ENCODE results near the gene RACK1. TPM values are rescaled to one million over a fixed set of nuclear protein-coding genes. Genes with fewer than 3 reads are reported as not detected.

Gene RACK1
- total and polyA plus RNA-seq, 2 of the 8 experiments (the other 6 are each of a cell fraction or from before 2014, with no cell fraction given): 2,589 to 7,971 TPM

GRCh38 chr5:181223729-181224389, 19.8 kb downstream of the RACK1 start:
- H3K27me3 ChIP-seq (replicated peaks in 1 of 4; ENCODE audit: control insufficient read depth in 3 of 4, extremely low read depth in 1 of 4, insufficient read depth in 3 of 4, low read length in 3 of 4): no peaks in the 10 kb centered on the region
- ChIA-PET CTCF (ENCODE audit: partially characterized antibody) (interaction anchor here (0.6 to 1.0 kb wide), 3 partner anchors 36 to 62 kb away, joined by 3 read pairs; no protein-coding TSS in a partner anchor), POLR2A (ENCODE audit: partially characterized antibody) (interaction anchor here (1.0 to 32.8 kb wide), 7 partner anchors 17 to 58 kb away, joined by 3 to 1334 read pairs (median 7); partner anchors contain the start of genes RACK1 and TRIM52)
- peak overlapping the region in 3 of 4 experiments; percentile 40 to 84 (median 59); a peak in 6 of 7 replicates for H3K9ac ChIP-seq (replicated peaks in 1 of 4; ENCODE audit: extremely low read depth in 1 of 4, low read depth in 3 of 4, low read length in 3 of 4)
- H4K8ac ChIP-seq (ENCODE audit: extremely low read depth, insufficient read depth, low read length): no peak overlapping the region; the same call in 1 of the 2 replicates
- H3K79me1 ChIP-seq (ENCODE audit: low read depth, low read length): peaks cover 7% of the 10 kb centered on the region; the same call in 1 of the 2 replicates
- peak overlapping the region; percentile 63; the same call in 1 of the 2 replicates for H2BK12ac ChIP-seq (ENCODE audit: low read depth, low read length)
- H3K27ac ChIP-seq (ENCODE audit: low read depth, low read length): peak overlapping the region; percentile 46; the same call in 1 of the 2 replicates
- H3K4me2 ChIP-seq (ENCODE audit: insufficient read depth in 1 of 2, low read depth in 2 of 2, low read length in 2 of 2): peak overlapping the region; percentile 86 to 96
- peaks cover 0 to 9% (median 0%) of the 10 kb centered on the region in 4 experiments; a peak in 3 of 8 replicates for H3K36me3 ChIP-seq (ENCODE audit: control insufficient read depth in 2 of 4, insufficient read depth in 4 of 4, low read length in 3 of 4)
- WGBS, 2 experiments (ENCODE audit: extremely low coverage in 1 of 2, insufficient coverage in 1 of 2, insufficient read length in 1 of 2, insufficient replicate concordance in 2 of 2, low coverage in 1 of 2, low lambda C conversion rate in 2 of 2, missing lambda C conversion rate in 1 of 2): 9% methylated on average over 23 of the region's 31 CpGs; no CpG with 5 or more reads in 1 of the 2 experiments
- H3K4me1 ChIP-seq (replicated peaks in 1 of 4; ENCODE audit: control insufficient read depth in 3 of 4, insufficient read depth in 4 of 4, low read length in 3 of 4): peaks cover 0 to 8% (median 4%) of the 10 kb centered on the region in 4 experiments; a peak in 4 of 7 replicates
- H2BK15ac ChIP-seq (ENCODE audit: low read length): peak overlapping the region; percentile 88; the same call in 1 of the 2 replicates
- H2BK20ac ChIP-seq (ENCODE audit: low read length): no peak overlapping the region
- peak overlapping the region; percentile 66 for H4K5ac ChIP-seq (ENCODE audit: insufficient read length, low read depth, low read length)
- peaks cover 16% of the 10 kb centered on the region for H3K23me2 ChIP-seq (ENCODE audit: low read depth, low read length)
- no peak overlapping the region for H2AFZ ChIP-seq (ENCODE audit: low read length)
- H3K4me3 ChIP-seq (ENCODE audit: extremely low read depth in 1 of 4, insufficient read depth in 2 of 4, low read depth in 3 of 4, low read length in 4 of 4): peak overlapping the region; percentile 83 to 98 (median 95)
- DNase-seq (ENCODE audit: low read depth in 1 of 2, low spot score in 2 of 2) (no peak), FAIRE-seq (no peak)
- H2BK120ac ChIP-seq (replicated peaks; ENCODE audit: low read depth, low read length): no peak overlapping the region
- H3K14ac ChIP-seq (ENCODE audit: insufficient read length): no peak overlapping the region
- no peak overlapping the region for H3K23ac ChIP-seq (ENCODE audit: insufficient read length)
- H3K56ac ChIP-seq (replicated peaks; ENCODE audit: insufficient read length, low read depth, low read length): peak overlapping the region; percentile 52
- H3K18ac ChIP-seq (ENCODE audit: extremely low read depth, low read length): peak overlapping the region; percentile 88
- H2AK5ac ChIP-seq (ENCODE audit: low read depth, low read length): peak overlapping the region; percentile 70; the same call in 1 of the 2 replicates
- H3K4ac ChIP-seq (replicated peaks; ENCODE audit: insufficient read length, low read depth, low read length): peak overlapping the region; percentile 63
- H3K79me2 ChIP-seq (ENCODE audit: control insufficient read depth in 1 of 2, insufficient read depth in 2 of 2, low read length in 2 of 2): peaks cover 0 to 20% of the 10 kb centered on the region in 2 experiments; a peak in 2 of 4 replicates
- H4K91ac ChIP-seq (replicated peaks; ENCODE audit: insufficient read length, low read length): peak overlapping the region; percentile 88
- peak overlapping the region; percentile 97 for H2BK5ac ChIP-seq (ENCODE audit: low read depth, low read length)
- H3K9me3 ChIP-seq (ENCODE audit: insufficient read depth in 2 of 2, low read depth in 1 of 2, low read length in 1 of 2): no peaks in the 10 kb centered on the region
- H4K20me1 ChIP-seq (replicated peaks in 1 of 2; ENCODE audit: control insufficient read depth in 1 of 2, insufficient read depth in 2 of 2, low read length in 2 of 2): peaks cover 0 to under 1% of the 10 kb centered on the region in 2 experiments
- TF ChIP-seq CREB1 (IDR thresholded peaks at IDR 0.05): 0 out of 2 replicates have a peak, but pooled peaks have one; percentile 3
- no peak for TF ChIP-seq ZNF274 (IDR thresholded peaks at IDR 0.05; ENCODE audit: borderline replicate concordance, extremely low read depth, low read length)
- TF ChIP-seq HDAC6 (IDR thresholded peaks at IDR 0.05; ENCODE audit: low read depth, low read length): no peak
- 0 out of 2 replicates have a peak, but pooled peaks have one; percentile 18 for TF ChIP-seq TEAD4 (IDR thresholded peaks at IDR 0.05; ENCODE audit: low read depth, low read length)
- peak; percentile 22 for TF ChIP-seq KDM4A (IDR thresholded peaks at IDR 0.05; ENCODE audit: low read depth, low read length, severe bottlenecking)
- TF ChIP-seq YY1 (IDR thresholded peaks at IDR 0.05; ENCODE audit: low read depth, low read length): peak; percentile 93
- TF ChIP-seq SIN3A (conservative IDR thresholded peaks at IDR 0.05 in 1 of 2, IDR thresholded peaks at IDR 0.05 in 1 of 2; ENCODE audit: low read depth in 1 of 2, low read length in 2 of 2): peak in 1 of 2 experiments; percentile 17; a peak in 1 of 4 replicates
- TF ChIP-seq SAP30 (IDR thresholded peaks at IDR 0.05; ENCODE audit: insufficient read depth, insufficient replicate concordance, low read length): peak; percentile 77
- TF ChIP-seq FOSL1 (IDR thresholded peaks at IDR 0.05; ENCODE audit: insufficient read depth, low read depth, low read length): no peak
- TF ChIP-seq ATF3 (IDR thresholded peaks at IDR 0.05; ENCODE audit: insufficient read depth, low read depth, low read length): 0 out of 2 replicates have a peak, but pooled peaks have one; percentile 7
